ENCODE data around the gene CSPG5.

Gene CSPG5

DNA sequence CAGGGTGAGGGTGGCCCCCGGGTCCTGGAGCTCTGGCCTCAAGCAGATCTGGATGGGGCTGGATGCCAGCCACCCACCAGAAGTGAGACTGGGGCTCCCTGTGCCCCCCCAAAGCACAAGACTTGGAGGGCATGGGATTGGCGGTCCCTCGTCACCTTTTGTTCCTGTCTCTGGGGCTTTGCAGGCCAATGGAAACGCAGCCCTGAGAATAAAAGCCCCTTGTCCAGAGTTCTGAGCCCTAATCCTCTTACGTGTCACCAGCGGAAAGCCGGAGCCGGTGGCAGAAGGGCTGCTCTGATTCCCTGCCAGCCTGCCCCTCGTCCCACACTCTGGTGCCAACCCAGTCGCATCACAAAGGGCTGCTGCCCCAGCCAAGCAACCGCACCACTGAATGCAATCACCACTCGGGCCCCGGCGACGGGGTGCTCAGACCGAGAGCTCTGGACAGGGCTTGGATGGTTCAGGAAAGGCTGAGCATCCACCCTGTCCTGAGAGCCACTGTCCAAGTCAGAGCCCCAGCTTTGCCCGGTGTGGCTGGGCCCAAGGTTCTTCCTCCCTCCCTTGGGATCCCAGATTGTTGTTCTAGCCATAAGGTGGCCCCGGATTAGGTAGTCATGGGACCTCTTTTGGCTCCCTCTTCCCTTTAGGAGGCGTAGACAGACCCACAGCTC is 42.3 kb downstream of the CSPG5 start:
- no peak for DNase-seq

GRCh38 chr3:47533996-47534454 is 44.6 kb downstream of the CSPG5 start:
- no peak for DNase-seq

- no peak for DNase-seq
Observed at GRCh38 chr3:47533481-47533880, 45.2 kb downstream of the CSPG5 start.

- DNase-seq, result no peak
Observed at GRCh38 chr3:47527952-47528725, 50.5 kb downstream of the CSPG5 start.

GRCh38 chr3:47525617-47526016 is 53.0 kb downstream of the CSPG5 start:
- DNase-seq, result no peak

DNA sequence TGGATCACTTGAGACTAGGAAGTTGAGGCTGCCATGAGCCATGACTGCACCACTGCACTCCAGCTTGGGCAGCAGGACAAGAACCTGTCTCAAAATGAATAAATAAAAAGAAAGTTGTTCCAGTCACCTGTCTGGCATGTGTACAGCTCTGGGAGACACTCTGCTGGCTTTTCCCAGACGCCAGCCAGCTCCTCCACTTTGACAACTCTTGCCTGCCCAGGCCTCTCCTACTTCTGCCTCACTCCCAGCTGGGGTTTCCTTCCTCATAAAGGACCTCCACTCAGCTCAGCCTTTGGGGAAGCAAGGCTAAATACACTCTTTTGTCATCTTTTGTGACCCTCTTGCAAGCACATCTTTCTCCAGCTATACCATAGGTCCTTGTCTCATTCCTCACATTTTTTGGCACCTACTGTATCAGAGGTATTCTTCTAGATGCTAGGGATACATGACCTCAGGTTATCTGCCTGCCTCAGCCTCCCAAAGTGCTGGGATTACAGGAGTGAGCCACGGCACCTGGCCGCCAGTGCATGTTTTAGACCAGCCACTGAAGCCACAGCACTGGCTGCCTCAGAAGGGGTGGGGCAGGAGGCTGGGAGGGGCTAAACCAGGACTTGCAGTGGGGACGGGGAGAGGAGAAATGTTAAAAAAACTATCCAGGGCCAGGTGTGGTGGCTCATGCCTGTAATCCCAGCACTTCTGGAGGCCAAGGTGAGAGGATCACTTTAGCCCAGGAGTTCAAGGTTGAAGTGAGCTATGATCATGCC is 55.2 kb downstream of the CSPG5 start:
- DNase-seq, result no peak

- DNase-seq, result peak; percentile 81 to 82
Observed at GRCh38 chr3:47522082-47522987, 56.3 kb downstream of the CSPG5 start.

GRCh38 chr3:47520756-47521155 is 57.9 kb downstream of the CSPG5 start:
- DNase-seq, result no peak

- DNase-seq, result no peak
Observed at GRCh38 chr3:47517937-47518336, 60.7 kb downstream of the CSPG5 start.

- no peak for DNase-seq
Observed at GRCh38 chr3:47515864-47516319, 62.8 kb downstream of the CSPG5 start.

GRCh38 chr3:47515100-47515499 is 63.6 kb downstream of the CSPG5 start:
- DNase-seq, result no peak

- DNase-seq, result peak; percentile 97 to 98
Observed at GRCh38 chr3:47513125-47513929, 65.3 kb downstream of the CSPG5 start, which contains the start of gene ELP6. Gene ELP6, minus strand, starts transcription at chr3:47513712. Its CDS starts 122 bp downstream, at chr3:47513590.

DNA sequence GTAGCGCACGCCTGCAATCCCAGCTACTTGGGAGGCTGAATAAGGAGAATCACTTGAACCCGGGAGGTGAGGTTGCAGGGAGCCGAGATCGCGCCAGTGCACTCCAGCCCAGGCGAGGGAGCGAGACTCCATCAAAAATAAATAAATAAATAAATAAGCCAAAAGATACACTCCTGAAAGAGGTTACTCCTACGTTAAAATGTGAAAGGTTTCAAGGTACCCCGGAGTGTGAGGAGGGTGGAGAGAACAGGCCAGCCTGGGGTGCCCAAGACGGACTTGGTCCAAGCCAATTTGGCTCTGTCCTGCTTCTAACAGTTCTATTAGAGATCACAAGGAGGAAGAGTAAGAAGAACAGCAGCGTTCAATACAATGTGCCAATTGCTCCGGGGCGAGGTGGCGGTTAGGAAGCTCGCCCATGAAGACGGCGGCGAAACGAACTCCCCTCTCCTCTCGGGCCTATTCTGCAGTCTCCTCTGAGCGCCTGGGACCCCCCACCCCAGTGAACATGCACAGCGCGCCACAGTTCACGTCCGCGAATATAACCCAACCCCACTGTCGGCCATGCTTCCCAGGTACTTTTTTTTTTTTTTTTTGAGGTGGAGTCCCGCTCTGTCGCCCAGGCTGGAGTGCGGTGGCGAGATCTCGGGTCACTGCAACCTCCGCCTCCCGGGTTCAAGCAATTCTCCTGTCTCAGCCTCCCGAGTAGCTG is 66.1 kb downstream of the CSPG5 start:
- peak in 1 of 2 donors; percentile 39 for DNase-seq

All from CD4-positive, alpha-beta T cell treated with Interleukin-4 for 1 hour (primary cell).